Neural progenitor cell (in vitro differentiated cells): ENCODE data around the gene FBXO27. TPM values are rescaled to one million over a fixed set of nuclear protein-coding genes. Genes with fewer than 3 reads are reported as not detected.

Experiments
- DNase-seq: peaks from one replicate; pipeline ENCODE4 v3.0.0-alpha.2; 2016; ENCODE audit warnings: low spot score
- H2AFZ ChIP-seq: fragments of 200-600 bp; sonication (generic); replicated peaks from 2 replicates; pipeline ENCODE4 v1.6.1; 2016; ENCODE audit warnings: antibody characterized with exemption
- H3F3A ChIP-seq: fragments of 200-600 bp; sonication (generic); 2 replicates; pipeline ENCODE4 v1.6.1; 2016; ENCODE audit warnings: antibody characterized with exemption, low read depth
- H3K27ac ChIP-seq: fragments of 200-600 bp; sonication (generic); 2 replicates; pipeline ENCODE4 v1.5.1; 2016; ENCODE audit warnings: mild to moderate bottlenecking
- H3K27me3 ChIP-seq: fragments of 200-600 bp; sonication (generic); 2 replicates; pipeline ENCODE4 v1.6.1; 2016; ENCODE audit warnings: mild to moderate bottlenecking, moderate library complexity
- H3K36me3 ChIP-seq: fragments of 200-600 bp; sonication (generic); 2 replicates; pipeline ENCODE4 v1.5.1; 2016
- H3K4me1 ChIP-seq: fragments of 200-600 bp; sonication (generic); 2 replicates; pipeline ENCODE4 v1.6.1; 2016; ENCODE audit warnings: mixed run types
- H3K4me2 ChIP-seq: fragments of 200-600 bp; sonication (generic); 2 replicates; pipeline ENCODE4 v1.6.1; 2016
- H3K4me3 ChIP-seq: fragments of 200-600 bp; sonication (generic); 2 replicates; pipeline ENCODE4 v1.5.1; 2016
- H3K79me2 ChIP-seq: fragments of 200-600 bp; sonication (generic); 2 replicates; pipeline ENCODE4 v1.6.1; 2016; ENCODE audit warnings: low read depth
- H3K9ac ChIP-seq: fragments of 200-600 bp; sonication (generic); 2 replicates; pipeline ENCODE4 v1.6.1; 2016
- H3K9me3 ChIP-seq: fragments of 200-600 bp; sonication (generic); 2 replicates; pipeline ENCODE4 v1.5.1; 2016; ENCODE audit warnings: low read depth
- H4K20me1 ChIP-seq: fragments of 200-600 bp; sonication (generic); 2 replicates; pipeline ENCODE4 v1.6.1; 2016; ENCODE audit warnings: low read depth
- H3K27ac Mint-ChIP-seq: 3 replicates; pipeline ENCODE4 v1.8.0; 2021; ENCODE audit warnings: mixed read lengths
- H3K27me3 Mint-ChIP-seq: 2 replicates; pipeline ENCODE4 v1.8.0; 2022; ENCODE audit warnings: low read depth, mild to moderate bottlenecking, inconsistent platforms, moderate library complexity, mixed read lengths; ENCODE audit not compliant: insufficient read depth
- H3K36me3 Mint-ChIP-seq: 3 replicates; pipeline ENCODE4 v1.8.0; 2021; ENCODE audit warnings: mixed read lengths
- H3K4me1 Mint-ChIP-seq: 3 replicates; pipeline ENCODE4 v1.8.0; 2021; ENCODE audit warnings: mixed read lengths
- H3K4me3 Mint-ChIP-seq: 3 replicates; pipeline ENCODE4 v1.8.0; 2021; ENCODE audit warnings: mild to moderate bottlenecking, moderate library complexity, mixed read lengths
- H3K9me3 Mint-ChIP-seq: 3 replicates; pipeline ENCODE4 v1.8.0; 2020; ENCODE audit warnings: mixed read lengths
- CTCF ChIP-seq: fragments of 200-600 bp; sonication (generic); IDR thresholded peaks from 2 replicates; pipeline ENCODE4 v1.5.1; 2017; ENCODE audit warnings: antibody characterized with exemption, mild to moderate bottlenecking
- EZH2 ChIP-seq: fragments of 200-600 bp; sonication (generic); IDR thresholded peaks from 2 replicates; pipeline ENCODE4 v1.6.1; 2017; ENCODE audit warnings: antibody characterized with exemption, mild to moderate bottlenecking, moderate library complexity
- EZH2phosphoT487 ChIP-seq: fragments of 200-600 bp; sonication (generic); IDR thresholded peaks from 2 replicates; pipeline ENCODE4 v1.6.1; 2017; ENCODE audit warnings: antibody characterized with exemption
- total RNA-seq: library from RNA; depleted of rRNA; stranded (reverse); fragments of >200 nt; gene quantifications from 2 replicates; pipeline ENCODE4 v1.2.3, GENCODE V29; 2015; ENCODE audit warnings: low replicate concordance

Gene FBXO27
- total RNA-seq, 1 donor from 2014 or later = 3.1 TPM

GRCh38 chr19:39008137-39008536 lies 24.2 kb downstream of the FBXO27 start:
- Histone ChIP-seq H3K9ac (no peak overlapping the region), H3K36me3 (no peaks in the 10 kb centered on the region), H2AFZ (no peak overlapping the region), H3K79me2 (no peaks in the 10 kb centered on the region), H3F3A (no peaks in the 10 kb centered on the region), H4K20me1 (no peaks in the 10 kb centered on the region), H3K4me2 (no peak overlapping the region), H3K4me1 (no peaks in the 10 kb centered on the region), H3K9me3 (no peaks in the 10 kb centered on the region), H3K4me3 (no peak overlapping the region), H3K27ac (no peak overlapping the region), H3K27me3 (no peaks in the 10 kb centered on the region)
- H3K27ac Mint-ChIP-seq = no peak overlapping the region
- H3K36me3 Mint-ChIP-seq = no peaks in the 10 kb centered on the region
- H3K4me3 Mint-ChIP-seq = no peak overlapping the region
- H3K27me3 Mint-ChIP-seq = peaks cover 2% of the 10 kb centered on the region
- TF ChIP-seq CTCF = no peak
- TF ChIP-seq EZH2phosphoT487 = no peak
- TF ChIP-seq EZH2 = no peak
- DNase-seq = no peak
- H3K4me1 Mint-ChIP-seq = peaks cover 2% of the 10 kb centered on the region
- H3K9me3 Mint-ChIP-seq = peaks cover 3% of the 10 kb centered on the region

- Histone ChIP-seq H3K27me3 (no peaks in the 10 kb centered on the region), H3K79me2 (no peaks in the 10 kb centered on the region), H3K9ac (no peak overlapping the region), H3K36me3 (no peaks in the 10 kb centered on the region), H3K27ac (no peak overlapping the region), H3K4me1 (no peaks in the 10 kb centered on the region), H2AFZ (no peak overlapping the region), H3F3A (no peaks in the 10 kb centered on the region), H4K20me1 (no peaks in the 10 kb centered on the region), H3K4me2 (no peak overlapping the region), H3K9me3 (no peaks in the 10 kb centered on the region), H3K4me3 (no peak overlapping the region)
- no peak for DNase-seq
- no peak for TF ChIP-seq EZH2phosphoT487
- no peak for TF ChIP-seq CTCF
- no peak for TF ChIP-seq EZH2
- Mint-ChIP-seq H3K27me3 (peaks cover 2% of the 10 kb centered on the region), H3K4me1 (peaks cover 2% of the 10 kb centered on the region), H3K36me3 (no peaks in the 10 kb centered on the region), H3K9me3 (no peaks in the 10 kb centered on the region), H3K27ac (no peak overlapping the region), H3K4me3 (no peak overlapping the region)
Observed at GRCh38 chr19:39007096-39007495, 25.3 kb downstream of the FBXO27 start.

GRCh38 chr19:39004403-39004802 lies 27.9 kb downstream of the FBXO27 start:
- Mint-ChIP-seq H3K36me3 (no peaks in the 10 kb centered on the region), H3K27ac (no peak overlapping the region)
- no peak overlapping the region for H3K4me3 ChIP-seq

More at GRCh38 chr19:39004403-39004802, 27.9 kb downstream of the FBXO27 start:
- TF ChIP-seq EZH2 (no peak), CTCF (no peak), EZH2phosphoT487 (no peak)
- Histone ChIP-seq H3K27me3 (no peaks in the 10 kb centered on the region), H3K4me2 (no peak overlapping the region), H2AFZ (no peak overlapping the region), H3K9ac (no peak overlapping the region), H3K36me3 (no peaks in the 10 kb centered on the region), H3K79me2 (no peaks in the 10 kb centered on the region), H3K9me3 (no peaks in the 10 kb centered on the region), H3K4me1 (no peaks in the 10 kb centered on the region), H3K27ac (no peak overlapping the region), H4K20me1 (no peaks in the 10 kb centered on the region), H3F3A (no peaks in the 10 kb centered on the region)
- Mint-ChIP-seq H3K9me3 (no peaks in the 10 kb centered on the region), H3K27me3 (peaks cover 2% of the 10 kb centered on the region), H3K4me3 (no peak overlapping the region), H3K4me1 (peaks cover 8% of the 10 kb centered on the region)
- DNase-seq = no peak
